IPS-15b (cell line): ENCODE data around the gene LINC01488.

Experiments
- H3K27me3 ChIP-seq: one replicate; pipeline ENCODE4 v1.6.1; 2013; ENCODE audit warnings: low read length; ENCODE audit not compliant: control insufficient read depth, insufficient read depth
- H3K36me3 ChIP-seq: one replicate; pipeline ENCODE4 v1.6.1; 2013; ENCODE audit warnings: low read length; ENCODE audit not compliant: control insufficient read depth, insufficient read depth
- H3K4me1 ChIP-seq: one replicate; pipeline ENCODE4 v1.6.1; 2013; ENCODE audit warnings: mild to moderate bottlenecking, low read length; ENCODE audit not compliant: control insufficient read depth, insufficient read depth
- H3K4me3 ChIP-seq: one replicate; pipeline ENCODE4 v1.5.1; 2013; ENCODE audit warnings: low read depth, low read length
- H3K9ac ChIP-seq: one replicate; pipeline ENCODE4 v1.6.1; 2013; ENCODE audit warnings: low read depth, mild to moderate bottlenecking, low read length
- H3K9me3 ChIP-seq: one replicate; pipeline ENCODE4 v1.6.1; 2013; ENCODE audit warnings: mild to moderate bottlenecking, low read length; ENCODE audit not compliant: control insufficient read depth, insufficient read depth

LINC01488 gene

GRCh38 chr11:69494851-69495250, 13.4 kb downstream of the LINC01488 start:
- Histone ChIP-seq H3K9me3 (no peaks in the 10 kb centered on the region), H3K36me3 (no peaks in the 10 kb centered on the region), H3K4me1 (no peaks in the 10 kb centered on the region), H3K9ac (no peak overlapping the region), H3K27me3 (no peaks in the 10 kb centered on the region), H3K4me3 (no peak overlapping the region)

- no peak overlapping the region for H3K9ac ChIP-seq
- no peaks in the 10 kb centered on the region for H3K4me1 ChIP-seq
- no peaks in the 10 kb centered on the region for H3K36me3 ChIP-seq
- H3K27me3 ChIP-seq, result no peaks in the 10 kb centered on the region
- H3K9me3 ChIP-seq, result no peaks in the 10 kb centered on the region
- no peak overlapping the region for H3K4me3 ChIP-seq
Measured at GRCh38 chr11:69495441-69496201, 14.2 kb downstream of the LINC01488 start.

GRCh38 chr11:69496202-69496557, 14.7 kb downstream of the LINC01488 start:
- no peaks in the 10 kb centered on the region for H3K27me3 ChIP-seq
- H3K9me3 ChIP-seq, result no peaks in the 10 kb centered on the region
- H3K4me3 ChIP-seq, result no peak overlapping the region
- H3K4me1 ChIP-seq, result no peaks in the 10 kb centered on the region
- no peak overlapping the region for H3K9ac ChIP-seq
- H3K36me3 ChIP-seq, result no peaks in the 10 kb centered on the region

- no peaks in the 10 kb centered on the region for H3K4me1 ChIP-seq
- no peak overlapping the region for H3K4me3 ChIP-seq
- H3K9ac ChIP-seq, result no peak overlapping the region
- H3K9me3 ChIP-seq, result no peaks in the 10 kb centered on the region
- H3K27me3 ChIP-seq, result no peaks in the 10 kb centered on the region
- H3K36me3 ChIP-seq, result no peaks in the 10 kb centered on the region
Measured at GRCh38 chr11:69496631-69497220, 15.3 kb downstream of the LINC01488 start.

GRCh38 chr11:69497221-69497787, 15.8 kb downstream of the LINC01488 start:
- Histone ChIP-seq H3K9ac (no peak overlapping the region), H3K27me3 (no peaks in the 10 kb centered on the region)

GRCh38 chr11:69498614-69499175, 17.2 kb downstream of the LINC01488 start:
- H3K4me3 ChIP-seq, result no peak overlapping the region
- H3K4me1 ChIP-seq, result no peaks in the 10 kb centered on the region
- H3K27me3 ChIP-seq, result no peaks in the 10 kb centered on the region
- no peaks in the 10 kb centered on the region for H3K36me3 ChIP-seq
- no peak overlapping the region for H3K9ac ChIP-seq
- H3K9me3 ChIP-seq, result no peaks in the 10 kb centered on the region

More at GRCh38 chr11:69497221-69497787, 15.8 kb downstream of the LINC01488 start:
- Histone ChIP-seq H3K4me3 (no peak overlapping the region), H3K36me3 (no peaks in the 10 kb centered on the region), H3K9me3 (no peaks in the 10 kb centered on the region), H3K4me1 (no peaks in the 10 kb centered on the region)

GRCh38 chr11:69499186-69499917, 17.9 kb downstream of the LINC01488 start:
- H3K36me3 ChIP-seq, result no peaks in the 10 kb centered on the region
- H3K9me3 ChIP-seq, result no peaks in the 10 kb centered on the region
- H3K4me1 ChIP-seq, result no peaks in the 10 kb centered on the region
- H3K4me3 ChIP-seq, result no peak overlapping the region
- no peak overlapping the region for H3K9ac ChIP-seq
- H3K27me3 ChIP-seq, result no peaks in the 10 kb centered on the region

- Histone ChIP-seq H3K27me3 (no peaks in the 10 kb centered on the region), H3K4me1 (no peaks in the 10 kb centered on the region), H3K9me3 (no peaks in the 10 kb centered on the region), H3K4me3 (no peak overlapping the region), H3K9ac (no peak overlapping the region), H3K36me3 (no peaks in the 10 kb centered on the region)
Measured at GRCh38 chr11:69499918-69500284, 18.4 kb downstream of the LINC01488 start.

GRCh38 chr11:69500285-69501120, 19.0 kb downstream of the LINC01488 start:
- H3K9me3 ChIP-seq, result no peaks in the 10 kb centered on the region
- no peaks in the 10 kb centered on the region for H3K4me1 ChIP-seq
- no peaks in the 10 kb centered on the region for H3K27me3 ChIP-seq
- no peak overlapping the region for H3K9ac ChIP-seq
- no peak overlapping the region for H3K4me3 ChIP-seq
- H3K36me3 ChIP-seq, result no peaks in the 10 kb centered on the region

- H3K4me1 ChIP-seq, result no peaks in the 10 kb centered on the region
- H3K36me3 ChIP-seq, result no peaks in the 10 kb centered on the region
- no peak overlapping the region for H3K9ac ChIP-seq
- no peaks in the 10 kb centered on the region for H3K9me3 ChIP-seq
- H3K27me3 ChIP-seq, result no peaks in the 10 kb centered on the region
- H3K4me3 ChIP-seq, result no peak overlapping the region
Measured at GRCh38 chr11:69501121-69501489, 19.6 kb downstream of the LINC01488 start.
